ENCODE data around the gene LRRC25. TPM values are rescaled to one million over a fixed set of nuclear protein-coding genes. Genes with fewer than 3 reads are reported as not detected.

The LRRC25 gene
- total RNA-seq, 3 donors from 2014 or later: 3.9 to 27.2 (median 7.2) TPM

- intact Hi-C loops (cut with DNase I; ENCODE audit: low total_unique reads): no loop called here
- H3K27ac ChIP-seq: no peak overlapping the region
- no peaks in the 10 kb centered on the region for H3K4me1 ChIP-seq
- no peak overlapping the region for H3K4me3 ChIP-seq
- DNase-seq (ENCODE audit: low spot score in 2 of 2): no peak
- no peaks in the 10 kb centered on the region for H3K36me3 ChIP-seq
- no peaks in the 10 kb centered on the region for H3K27me3 ChIP-seq
- no peaks in the 10 kb centered on the region for H3K9me3 ChIP-seq
- TF ChIP-seq POLR2A (IDR thresholded peaks at IDR 0.05): no peak
- TF ChIP-seq POLR2AphosphoS5 (IDR thresholded peaks at IDR 0.05): no peak
- no peak for TF ChIP-seq CTCF (IDR thresholded peaks at IDR 0.05)
These were observed 49.3 kb downstream of the LRRC25 start for GRCh38 chr19:18348171-18348570.

- H3K27me3 ChIP-seq: no peaks in the 10 kb centered on the region
- peak in 1 of 2 donors; percentile 53 for DNase-seq (ENCODE audit: low spot score in 2 of 2)
- no peaks in the 10 kb centered on the region for H3K36me3 ChIP-seq
- no peaks in the 10 kb centered on the region for H3K9me3 ChIP-seq
- TF ChIP-seq CTCF (IDR thresholded peaks at IDR 0.05) (peak in 1 of 3 donors; percentile 26), POLR2A (IDR thresholded peaks at IDR 0.05) (no peak)
- H3K4me3 ChIP-seq: no peak overlapping the region
- H3K27ac ChIP-seq: no peak overlapping the region
- intact Hi-C loops (cut with DNase I; ENCODE audit: low total_unique reads): loop anchor here (2.0 kb wide), 1 partner anchor 65 kb away; no protein-coding TSS in a partner anchor
- H3K4me1 ChIP-seq: no peaks in the 10 kb centered on the region
These were observed 51.3 kb downstream of the LRRC25 start for GRCh38 chr19:18346091-18346490.

- H3K9me3 ChIP-seq: no peaks in the 10 kb centered on the region
- DNase-seq (ENCODE audit: low spot score in 2 of 2): no peak
- H3K4me1 ChIP-seq: no peaks in the 10 kb centered on the region
- H3K36me3 ChIP-seq: no peaks in the 10 kb centered on the region
- intact Hi-C loops (cut with DNase I; ENCODE audit: low total_unique reads): no loop called here
- H3K27me3 ChIP-seq: no peaks in the 10 kb centered on the region
- TF ChIP-seq CTCF (IDR thresholded peaks at IDR 0.05) (no peak), POLR2A (IDR thresholded peaks at IDR 0.05) (no peak), POLR2AphosphoS5 (IDR thresholded peaks at IDR 0.05) (no peak)
- H3K4me3 ChIP-seq: no peak overlapping the region
- H3K27ac ChIP-seq: no peak overlapping the region
These were observed 52.1 kb downstream of the LRRC25 start for GRCh38 chr19:18345296-18345695.

- H3K27ac ChIP-seq: no peak overlapping the region
- H3K4me1 ChIP-seq: no peaks in the 10 kb centered on the region
- no peaks in the 10 kb centered on the region for H3K9me3 ChIP-seq
- intact Hi-C loops (cut with DNase I; ENCODE audit: low total_unique reads): no loop called here
- H3K4me3 ChIP-seq: no peak overlapping the region
- no peaks in the 10 kb centered on the region for H3K27me3 ChIP-seq
- no peak for DNase-seq (ENCODE audit: low spot score in 2 of 2)
- TF ChIP-seq CTCF (IDR thresholded peaks at IDR 0.05) (no peak), POLR2AphosphoS5 (IDR thresholded peaks at IDR 0.05) (no peak), POLR2A (IDR thresholded peaks at IDR 0.05) (no peak)
- no peaks in the 10 kb centered on the region for H3K36me3 ChIP-seq
These were observed 52.9 kb downstream of the LRRC25 start for GRCh38 chr19:18344582-18344950.

- no peaks in the 10 kb centered on the region for H3K36me3 ChIP-seq
- no peaks in the 10 kb centered on the region for H3K27me3 ChIP-seq
- no peak overlapping the region for H3K4me3 ChIP-seq
- TF ChIP-seq POLR2AphosphoS5 (IDR thresholded peaks at IDR 0.05): no peak
- no peak for TF ChIP-seq POLR2A (IDR thresholded peaks at IDR 0.05)
- no peak for TF ChIP-seq CTCF (IDR thresholded peaks at IDR 0.05)
- H3K4me1 ChIP-seq: no peaks in the 10 kb centered on the region
- no peak overlapping the region for H3K27ac ChIP-seq
- no peak for DNase-seq (ENCODE audit: low spot score in 2 of 2)
- intact Hi-C loops (cut with DNase I; ENCODE audit: low total_unique reads): no loop called here
- no peaks in the 10 kb centered on the region for H3K9me3 ChIP-seq
These were observed 55.3 kb downstream of the LRRC25 start for GRCh38 chr19:18342090-18342632.

Other genes starting within 250 kb of the LRRC25 start
- gene PIK3R2, start 244.5 kb downstream of the LRRC25 start, total RNA-seq: 10 to 100 TPM in 1 of 3 donors, 1 to 10 TPM in 2; 8.6 to 12.1 (median 8.8) TPM
- gene IFI30, start 223.8 kb downstream of the LRRC25 start, total RNA-seq: 100 to 1,000 TPM in 1 of 3 donors, 10 to 100 TPM in 2; 50.1 to 103 (median 91.6) TPM
- 10 to 100 TPM; 24.3 to 41.3 (median 37.1) TPM for gene MPV17L2, start 204.4 kb downstream of the LRRC25 start, total RNA-seq
- 1 to 10 TPM in 2 of 3 donors, under 1 TPM in 1; 0.66 to 1.2 (median 1.1) TPM for gene RAB3A, start 193.6 kb downstream of the LRRC25 start, total RNA-seq
- 1 to 10 TPM in 1 of 3 donors, under 1 TPM in 1, not detected in 1; 0.33 to 1.3 TPM for gene PDE4C, start 171.2 kb downstream of the LRRC25 start, total RNA-seq
- gene IQCN, start 123.2 kb downstream of the LRRC25 start, total RNA-seq: 10 to 100 TPM in 1 of 3 donors, 1 to 10 TPM in 2; 7.0 to 16.6 (median 9.5) TPM
- gene JUND, start 116.0 kb downstream of the LRRC25 start, total RNA-seq: 100 to 1,000 TPM; 325 to 833 (median 602) TPM
- 100 to 1,000 TPM in 2 of 3 donors, 10 to 100 TPM in 1; 83.0 to 122 (median 120) TPM for gene LSM4, start 74.5 kb downstream of the LRRC25 start, total RNA-seq
- gene PGPEP1, start 57.0 kb downstream of the LRRC25 start, total RNA-seq: 10 to 100 TPM; 22.5 to 29.2 (median 25.9) TPM
- 10 to 100 TPM in 1 of 3 donors, 1 to 10 TPM in 2; 2.7 to 60.3 (median 9.2) TPM for gene GDF15, start 11.5 kb downstream of the LRRC25 start, total RNA-seq
- 10 to 100 TPM; 29.4 to 71.8 (median 46.7) TPM for gene SSBP4, start 21.8 kb upstream of the LRRC25 start, total RNA-seq
- gene ISYNA1, start 40.5 kb upstream of the LRRC25 start, total RNA-seq: 10 to 100 TPM in 2 of 3 donors, 1 to 10 TPM in 1; 7.4 to 42.9 (median 40.2) TPM
- gene ELL, start 124.4 kb upstream of the LRRC25 start, total RNA-seq: 10 to 100 TPM; 13.0 to 22.3 (median 15.7) TPM
- gene FKBP8, start 146.0 kb upstream of the LRRC25 start, total RNA-seq: 100 to 1,000 TPM; 214 to 336 (median 294) TPM
- gene KXD1, start 160.2 kb upstream of the LRRC25 start, total RNA-seq: 100 to 1,000 TPM in 2 of 3 donors, 10 to 100 TPM in 1; 92.6 to 140 (median 139) TPM
- 100 to 1,000 TPM; 729 to 865 (median 831) TPM for gene UBA52, start 174.2 kb upstream of the LRRC25 start, total RNA-seq
- 100 to 1,000 TPM in 2 of 3 donors, 10 to 100 TPM in 1; 99.8 to 117 (median 111) TPM for gene REX1BD, start 191.2 kb upstream of the LRRC25 start, total RNA-seq
- gene CRLF1, start 209.2 kb upstream of the LRRC25 start, total RNA-seq: 10 to 100 TPM in 2 of 3 donors, 1 to 10 TPM in 1; 5.6 to 68.6 (median 21.0) TPM
- gene TMEM59L, start 215.2 kb upstream of the LRRC25 start, total RNA-seq: 1 to 10 TPM in 2 of 3 donors, not detected in 1; 1.2 to 2.3 TPM
- gene KLHL26, start 239.4 kb upstream of the LRRC25 start, total RNA-seq: 10 to 100 TPM in 2 of 3 donors, 1 to 10 TPM in 1; 7.0 to 18.1 (median 14.7) TPM

All from breast epithelium (tissue), 4 donors.